ES-I3 (cell line): ENCODE results near the gene KCNQ2.
A peak's percentile ranks its signal among the peaks of the same experiment; 100 is the strongest.

Experiments
- H3K36me3 ChIP-seq: 2 replicates; pipeline ENCODE4 v1.6.1; 2013; ENCODE audit warnings: mild to moderate bottlenecking, low read length, control low read depth, moderate library complexity; ENCODE audit not compliant: insufficient read depth
- H3K4me1 ChIP-seq: 2 replicates; pipeline ENCODE4 v1.6.1; 2013; ENCODE audit warnings: mild to moderate bottlenecking, control low read depth, low read length; ENCODE audit not compliant: insufficient read depth
- H3K9ac ChIP-seq: 2 replicates; pipeline ENCODE4 v1.6.1; 2013; ENCODE audit warnings: low read depth, mild to moderate bottlenecking, low read length, moderate library complexity
- H3K9me3 ChIP-seq: 2 replicates; pipeline ENCODE4 v1.6.1; 2013; ENCODE audit warnings: mild to moderate bottlenecking, low read length, moderate library complexity; ENCODE audit not compliant: control insufficient read depth, insufficient read depth

The KCNQ2 gene

GRCh38 chr20:63414720-63415430 lies 57.6 kb downstream of the KCNQ2 start:
- no peaks in the 10 kb centered on the region for H3K9me3 ChIP-seq
- H3K9ac ChIP-seq, result no peak overlapping the region
- H3K4me1 ChIP-seq, result no peaks in the 10 kb centered on the region; the same call in 1 of the 2 replicates
- H3K36me3 ChIP-seq, result no peaks in the 10 kb centered on the region

- H3K9ac ChIP-seq, result no peak overlapping the region
- H3K36me3 ChIP-seq, result no peaks in the 10 kb centered on the region
- H3K4me1 ChIP-seq, result no peaks in the 10 kb centered on the region; the same call in 1 of the 2 replicates
- H3K9me3 ChIP-seq, result no peaks in the 10 kb centered on the region
Measured at GRCh38 chr20:63413963-63414684, 58.3 kb downstream of the KCNQ2 start.

GRCh38 chr20:63413323-63413722 lies 59.1 kb downstream of the KCNQ2 start:
- Histone ChIP-seq H3K36me3 (no peaks in the 10 kb centered on the region), H3K9me3 (no peaks in the 10 kb centered on the region), H3K9ac (no peak overlapping the region), H3K4me1 (no peaks in the 10 kb centered on the region; the same call in 1 of the 2 replicates)

- H3K9me3 ChIP-seq, result no peaks in the 10 kb centered on the region
- no peaks in the 10 kb centered on the region for H3K36me3 ChIP-seq
- H3K4me1 ChIP-seq, result no peaks in the 10 kb centered on the region; the same call in 1 of the 2 replicates
- no peak overlapping the region for H3K9ac ChIP-seq
Measured at GRCh38 chr20:63412889-63413288, 59.6 kb downstream of the KCNQ2 start.

- H3K36me3 ChIP-seq, result no peaks in the 10 kb centered on the region
- no peaks in the 10 kb centered on the region for H3K9me3 ChIP-seq
- no peak overlapping the region for H3K9ac ChIP-seq
- H3K4me1 ChIP-seq, result no peaks in the 10 kb centered on the region; the same call in 1 of the 2 replicates
Measured at GRCh38 chr20:63411898-63412631, 60.4 kb downstream of the KCNQ2 start.

- no peaks in the 10 kb centered on the region for H3K9me3 ChIP-seq
- H3K4me1 ChIP-seq, result no peaks in the 10 kb centered on the region; the same call in 1 of the 2 replicates
- H3K36me3 ChIP-seq, result no peaks in the 10 kb centered on the region
- H3K9ac ChIP-seq, result no peak overlapping the region
Measured at GRCh38 chr20:63411151-63411897, 61.1 kb downstream of the KCNQ2 start.

- H3K9me3 ChIP-seq, result no peaks in the 10 kb centered on the region
- no peaks in the 10 kb centered on the region; the same call in 1 of the 2 replicates for H3K4me1 ChIP-seq
- H3K36me3 ChIP-seq, result no peaks in the 10 kb centered on the region
- no peak overlapping the region for H3K9ac ChIP-seq
Measured at GRCh38 chr20:63409834-63410435, 62.5 kb downstream of the KCNQ2 start.

GRCh38 chr20:63409066-63409833 lies 63.2 kb downstream of the KCNQ2 start:
- peak overlapping the region; percentile 25; the same call in 1 of the 2 replicates for H3K9ac ChIP-seq
- no peaks in the 10 kb centered on the region for H3K9me3 ChIP-seq
- no peaks in the 10 kb centered on the region; the same call in 1 of the 2 replicates for H3K4me1 ChIP-seq
- no peaks in the 10 kb centered on the region for H3K36me3 ChIP-seq

- Histone ChIP-seq H3K9me3 (no peaks in the 10 kb centered on the region), H3K9ac (no peak overlapping the region), H3K36me3 (no peaks in the 10 kb centered on the region), H3K4me1 (no peaks in the 10 kb centered on the region; the same call in 1 of the 2 replicates)
Measured at GRCh38 chr20:63408684-63409046, 63.8 kb downstream of the KCNQ2 start.

GRCh38 chr20:63407928-63408683 lies 64.3 kb downstream of the KCNQ2 start:
- H3K4me1 ChIP-seq, result no peaks in the 10 kb centered on the region; the same call in 1 of the 2 replicates
- no peaks in the 10 kb centered on the region for H3K9me3 ChIP-seq
- no peak overlapping the region for H3K9ac ChIP-seq
- H3K36me3 ChIP-seq, result no peaks in the 10 kb centered on the region

- no peaks in the 10 kb centered on the region for H3K9me3 ChIP-seq
- no peak overlapping the region for H3K9ac ChIP-seq
- no peaks in the 10 kb centered on the region; the same call in 1 of the 2 replicates for H3K4me1 ChIP-seq
- no peaks in the 10 kb centered on the region for H3K36me3 ChIP-seq
Measured at GRCh38 chr20:63406617-63407245, 65.7 kb downstream of the KCNQ2 start.

GRCh38 chr20:63406011-63406410 lies 66.4 kb downstream of the KCNQ2 start:
- no peaks in the 10 kb centered on the region for H3K36me3 ChIP-seq
- H3K9ac ChIP-seq, result no peak overlapping the region
- H3K4me1 ChIP-seq, result no peaks in the 10 kb centered on the region; the same call in 1 of the 2 replicates
- H3K9me3 ChIP-seq, result no peaks in the 10 kb centered on the region
